Endodermal cell (in vitro differentiated cells): ENCODE data around the gene DTD1. TPM values are rescaled to one million over a fixed set of nuclear protein-coding genes. Genes with fewer than 3 reads are reported as not detected.
"Not testable (repeated sequence)": the region's sequence is repeated elsewhere in the genome, so short reads cannot be mapped to it uniquely, and the experiment has no call there.

Source experiments
- DNase-seq: peaks from one replicate; pipeline ENCODE4 v3.0.0-alpha.2; 2017
- H3K27ac ChIP-seq: 2 replicates; pipeline ENCODE4 v1.5.1; 2013; ENCODE audit warnings: mild to moderate bottlenecking, low read depth, low read length, moderate library complexity
- H3K27me3 ChIP-seq: 2 replicates; pipeline ENCODE4 v1.6.1; 2013; ENCODE audit warnings: mild to moderate bottlenecking, low read length, moderate library complexity; ENCODE audit not compliant: insufficient read depth, control insufficient read depth, poor library complexity, severe bottlenecking
- H3K36me3 ChIP-seq: 2 replicates; pipeline ENCODE4 v1.7.0; 2013; ENCODE audit warnings: mild to moderate bottlenecking, low read length, moderate library complexity; ENCODE audit not compliant: control insufficient read depth, insufficient read depth
- H3K4me1 ChIP-seq: one replicate; pipeline ENCODE4 v1.7.0; 2013; ENCODE audit warnings: low read length; ENCODE audit not compliant: control insufficient read depth, insufficient read depth
- H3K4me3 ChIP-seq: 2 replicates; pipeline ENCODE4 v1.5.1; 2013; ENCODE audit warnings: mild to moderate bottlenecking, low read length, moderate library complexity
- H3K9ac ChIP-seq: 2 replicates; pipeline ENCODE4 v1.6.1; 2013; ENCODE audit warnings: mild to moderate bottlenecking, low read length, moderate library complexity; ENCODE audit not compliant: poor library complexity, severe bottlenecking; ENCODE audit errors: extremely low read depth
- H3K9me3 ChIP-seq: 2 replicates; pipeline ENCODE4 v1.6.1; 2013; ENCODE audit warnings: mild to moderate bottlenecking, low read length, moderate library complexity; ENCODE audit not compliant: control insufficient read depth
- H3K27ac Mint-ChIP-seq: 2 replicates; pipeline ENCODE4 v1.8.0; 2020; ENCODE audit warnings: mixed read lengths
- H3K27me3 Mint-ChIP-seq: 2 replicates; pipeline ENCODE4 v1.8.0; 2021; ENCODE audit warnings: mild to moderate bottlenecking, mixed read lengths; ENCODE audit not compliant: insufficient read depth
- H3K36me3 Mint-ChIP-seq: 2 replicates; pipeline ENCODE4 v1.8.0; 2020; ENCODE audit warnings: low read depth, mixed read lengths
- H3K4me1 Mint-ChIP-seq: 2 replicates; pipeline ENCODE4 v1.8.0; 2020; ENCODE audit warnings: mixed read lengths
- H3K4me3 Mint-ChIP-seq: 2 replicates; pipeline ENCODE4 v1.8.0; 2020; ENCODE audit warnings: mild to moderate bottlenecking, moderate library complexity, mixed read lengths
- H3K9me3 Mint-ChIP-seq: 2 replicates; pipeline ENCODE4 v1.8.0; 2020; ENCODE audit warnings: mild to moderate bottlenecking, mixed read lengths
- CTCF ChIP-seq: fragments of 200-600 bp; sonication (generic); conservative IDR thresholded peaks from 2 replicates; pipeline ENCODE4 v1.5.0; 2021; ENCODE audit warnings: antibody characterized with exemption, mild to moderate bottlenecking
- WGBS, 2 experiments: methylation state at CpG; one replicate each; pipeline versions ENCODE4 v1.1.5 to v1.1.7; 2013; ENCODE audit warnings: missing lambda C conversion rate in 2 of 2, mixed read lengths in 1 of 2; ENCODE audit not compliant: insufficient coverage in 1 of 2, insufficient read length in 1 of 2; 5-methylcytosine and 5-hydroxymethylcytosine counted together
- total RNA-seq, 2 donors: library from RNA; stranded (reverse); fragmentation: NEBNext Ultra II Directional in 1 of 2; extraction: Animal tissue kit (Norgen Biotek cat#: 25700) in 1 of 2; gene quantifications; 2 replicates in 1 of 2; 3 replicates in 1 of 2; pipeline ENCODE4 v1.2.1, GENCODE V29; 2021

The DTD1 gene
- total RNA-seq, 2 donors from 2014 or later = 34.2 to 44.0 TPM

- Histone ChIP-seq H3K27me3 (peaks cover 4% of the 10 kb centered on the region), H3K4me1 (no peaks in the 10 kb centered on the region), H3K9me3 (peaks cover 7% of the 10 kb centered on the region), H3K9ac (no peak overlapping the region), H3K36me3 (no peaks in the 10 kb centered on the region), H3K4me3 (no peak overlapping the region), H3K27ac (no peak overlapping the region)
- DNase-seq = no peak
- no peak overlapping the region for H3K27ac Mint-ChIP-seq
- H3K36me3 Mint-ChIP-seq = no peaks in the 10 kb centered on the region
- no peak overlapping the region for H3K4me3 Mint-ChIP-seq
- peaks cover 24% of the 10 kb centered on the region for H3K9me3 Mint-ChIP-seq
- WGBS, 2 experiments = 85 to 92% methylated on average over 4 to 5 of the region's 5 CpGs
- H3K4me1 Mint-ChIP-seq = no peaks in the 10 kb centered on the region
- TF ChIP-seq CTCF = no peak
- peaks cover 22% of the 10 kb centered on the region for H3K27me3 Mint-ChIP-seq
Measured at GRCh38 chr20:18783385-18783959, 195.6 kb downstream of the DTD1 start.

- not testable (repeated sequence) for H3K36me3 Mint-ChIP-seq, H3K9ac ChIP-seq, H3K4me3 Mint-ChIP-seq, H3K27ac ChIP-seq, H3K4me1 ChIP-seq, H3K4me3 ChIP-seq, DNase-seq, H3K36me3 ChIP-seq, H3K27ac Mint-ChIP-seq, H3K9me3 ChIP-seq, H3K4me1 Mint-ChIP-seq
- H3K27me3 Mint-ChIP-seq = peaks cover 49% of the 10 kb centered on the region
- peaks cover 40% of the 10 kb centered on the region for H3K27me3 ChIP-seq
- WGBS, 2 experiments = 81% methylated on average over 2 of the region's 2 CpGs; no CpG with 5 or more reads in 1 of the 2 experiments
- H3K9me3 Mint-ChIP-seq = peaks cover 28% of the 10 kb centered on the region
Measured at GRCh38 chr20:18787046-18787445, 199.2 kb downstream of the DTD1 start.

GRCh38 chr20:18788021-18788420, 200.2 kb downstream of the DTD1 start:
- H3K4me1 ChIP-seq = no peaks in the 10 kb centered on the region
- Mint-ChIP-seq H3K4me3 (no peak overlapping the region), H3K27me3 (peaks cover 55% of the 10 kb centered on the region), H3K36me3 (no peaks in the 10 kb centered on the region), H3K27ac (no peak overlapping the region), H3K9me3 (peaks cover 28% of the 10 kb centered on the region), H3K4me1 (no peaks in the 10 kb centered on the region)
- no peak overlapping the region for H3K9ac ChIP-seq
- peaks cover 41% of the 10 kb centered on the region for H3K27me3 ChIP-seq
- H3K4me3 ChIP-seq = no peak overlapping the region
- TF ChIP-seq CTCF = no peak
- H3K9me3 ChIP-seq = peaks cover 7% of the 10 kb centered on the region
- DNase-seq = no peak
- no peak overlapping the region for H3K27ac ChIP-seq
- no peaks in the 10 kb centered on the region for H3K36me3 ChIP-seq

GRCh38 chr20:18790787-18791186, 202.9 kb downstream of the DTD1 start:
- Histone ChIP-seq H3K27me3 (peaks cover 41% of the 10 kb centered on the region), H3K4me3 (no peak overlapping the region), H3K4me1 (no peaks in the 10 kb centered on the region), H3K9ac (no peak overlapping the region), H3K9me3 (peaks cover 7% of the 10 kb centered on the region), H3K27ac (no peak overlapping the region), H3K36me3 (no peaks in the 10 kb centered on the region)
- H3K36me3 Mint-ChIP-seq = no peaks in the 10 kb centered on the region
- TF ChIP-seq CTCF = no peak
- H3K27ac Mint-ChIP-seq = no peak overlapping the region
- DNase-seq = no peak
- H3K9me3 Mint-ChIP-seq = peaks cover 26% of the 10 kb centered on the region
- no peak overlapping the region for H3K4me3 Mint-ChIP-seq
- peaks cover 52% of the 10 kb centered on the region for H3K27me3 Mint-ChIP-seq
- peaks cover 7% of the 10 kb centered on the region for H3K4me1 Mint-ChIP-seq
- 77 to 90% methylated on average over 2 to 3 of the region's 3 CpGs for WGBS, 2 experiments
